Ovary (tissue), 9 donors: ENCODE measurements around the gene ANKRD34C. TPM values are rescaled to one million over a fixed set of nuclear protein-coding genes. Genes with fewer than 3 reads are reported as not detected.

Experiments
- DNase-seq, 5 donors: peaks; one replicate each; pipeline ENCODE4 v3.0.0-alpha.2; 2019 to 2020
- H3K27ac ChIP-seq, 2 donors: fragments of 200-600 bp; one replicate each; pipeline versions ENCODE4 v1.5.1 to v1.8.0; 2019 to 2022
- H3K27me3 ChIP-seq: fragments of 200-600 bp; one replicate; pipeline ENCODE4 v1.8.0; 2022
- H3K36me3 ChIP-seq: fragments of 200-600 bp; sonication (generic); one replicate; pipeline ENCODE4 v1.5.1; 2019
- H3K4me1 ChIP-seq: one replicate; pipeline ENCODE4 v1.8.1; 2013; ENCODE audit warnings: mild to moderate bottlenecking, moderate library complexity; ENCODE audit not compliant: insufficient read depth
- H3K4me3 ChIP-seq: fragments of 200-600 bp; sonication (generic); one replicate; pipeline ENCODE4 v1.5.1; 2017
- H3K9me3 ChIP-seq, 2 donors: fragments of 200-600 bp in 1 of 2; sonication (generic) in 1 of 2; one replicate each; pipeline versions ENCODE4 v1.5.1 to v1.8.1; 2013 to 2019; ENCODE audit warnings: mild to moderate bottlenecking in 1 of 2, moderate library complexity in 1 of 2
- EP300 ChIP-seq: sonication (generic); formaldehyde crosslinking; IDR thresholded peaks from one replicate; pipeline ENCODE4 v1.6.1; 2017; ENCODE audit warnings: antibody characterized with exemption
- POLR2A ChIP-seq: fragments of 450-650 bp; IDR thresholded peaks from one replicate; pipeline ENCODE4 v1.6.1; 2017; ENCODE audit warnings: antibody characterized with exemption, mild to moderate bottlenecking, moderate library complexity
- WGBS, 3 donors: extraction: QIAGEN DNeasy Blood & Tissue Kit in 1 of 3; methylation state at CpG; one replicate each; pipeline versions ENCODE4 v1.1.5 to v1.1.7; 2013 to 2017; 5-methylcytosine and 5-hydroxymethylcytosine counted together
- intact Hi-C, 4 donors: fragments of 100-400 bp; cut with DNase I; formaldehyde crosslinking; loops; one replicate each; pipeline versions ENCODE4 v1.11.0 to v1.15.1; 2022 to 2023
- polyA plus RNA-seq, 2 donors: library from polyadenylated mRNA; stranded (reverse); fragments of 200-250 nt in 1 of 2; fragments of 350-450 nt in 1 of 2; fragmentation: Illumina TruSeq in 1 of 2; extraction: RNeasy Lipid Tissue Mini Kit (QIAGEN cat#74804) in 1 of 2; gene quantifications; one replicate each; pipeline ENCODE4 v1.2.3, GENCODE V29; 2013 to 2014
- total RNA-seq, 7 donors: library from RNA; depleted of rRNA in 2 of 7; stranded (reverse); fragments of >200 nt in 2 of 7; fragmentation: NEBNext Ultra II Directional in 3 of 7; extraction: Animal tissue kit (Norgen Biotek cat#: 25700) in 3 of 7; gene quantifications; one replicate each; pipeline versions ENCODE4 v1.1.0 to v1.2.4, GENCODE V29; 2016 to 2023
- TF ChIP-seq, protein P1 (sequence below), 3 donors: fragments of 450-650 bp in 2 of 3; fragments of 200-600 bp in 1 of 3; IDR thresholded peaks; one replicate each; pipeline versions ENCODE4 v1.5.1 to v1.8.0; 2016 to 2022; ENCODE audit warnings: antibody characterized with exemption in 3 of 3, mild to moderate bottlenecking in 1 of 3
- donor health status: DM: no; HTN: no; CAD: no; lungs with moderate emphysema.
- donor health status: DM: no; HTN: no; CAD: no.
- donor health status: Bipolar disorder and iron deficiency.
- donor health status: DM: yes; HTN: yes; CAD: no.
- donor health status: DM: no; HTN: no; CAD: no.
- donor health status: DM: yes; HTN: yes; CAD: no.

Gene ANKRD34C
- total and polyA plus RNA-seq, 9 donors: 0.10 to 0.20 TPM; not detected in 7

DNA sequence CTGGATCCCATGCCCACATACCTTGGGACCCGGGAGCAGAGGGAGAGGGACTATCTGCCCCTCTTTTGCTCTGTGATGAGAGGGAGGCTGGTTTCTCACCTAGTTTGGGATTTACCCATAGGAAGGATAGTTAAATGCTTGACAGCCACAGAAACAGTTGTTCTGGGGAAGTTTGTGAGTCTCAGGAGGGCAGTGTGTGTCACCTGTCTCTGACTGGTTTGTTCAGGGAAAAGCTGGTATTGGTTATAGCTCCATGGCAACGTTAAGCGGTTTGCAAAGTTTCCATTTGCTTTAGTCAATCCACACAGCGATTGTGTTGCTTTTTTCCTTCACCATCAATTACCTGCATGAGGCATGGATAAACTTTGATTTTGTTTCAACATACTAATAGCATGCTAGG is 24.7 kb downstream of the ANKRD34C start:
- Histone ChIP-seq H3K4me3 (no peak overlapping the region), H3K4me1 (peaks cover 9% of the 10 kb centered on the region), H3K27me3 (no peaks in the 10 kb centered on the region), H3K9me3 (no peaks in the 10 kb centered on the region), H3K27ac (no peak overlapping the region), H3K36me3 (no peaks in the 10 kb centered on the region)
- no peak for DNase-seq
- intact Hi-C loops: no loop called here
- WGBS, 3 donors: 41 to 60% (median 52%) methylated on average over 4 of the region's 4 CpGs
- TF ChIP-seq, protein P1, sequence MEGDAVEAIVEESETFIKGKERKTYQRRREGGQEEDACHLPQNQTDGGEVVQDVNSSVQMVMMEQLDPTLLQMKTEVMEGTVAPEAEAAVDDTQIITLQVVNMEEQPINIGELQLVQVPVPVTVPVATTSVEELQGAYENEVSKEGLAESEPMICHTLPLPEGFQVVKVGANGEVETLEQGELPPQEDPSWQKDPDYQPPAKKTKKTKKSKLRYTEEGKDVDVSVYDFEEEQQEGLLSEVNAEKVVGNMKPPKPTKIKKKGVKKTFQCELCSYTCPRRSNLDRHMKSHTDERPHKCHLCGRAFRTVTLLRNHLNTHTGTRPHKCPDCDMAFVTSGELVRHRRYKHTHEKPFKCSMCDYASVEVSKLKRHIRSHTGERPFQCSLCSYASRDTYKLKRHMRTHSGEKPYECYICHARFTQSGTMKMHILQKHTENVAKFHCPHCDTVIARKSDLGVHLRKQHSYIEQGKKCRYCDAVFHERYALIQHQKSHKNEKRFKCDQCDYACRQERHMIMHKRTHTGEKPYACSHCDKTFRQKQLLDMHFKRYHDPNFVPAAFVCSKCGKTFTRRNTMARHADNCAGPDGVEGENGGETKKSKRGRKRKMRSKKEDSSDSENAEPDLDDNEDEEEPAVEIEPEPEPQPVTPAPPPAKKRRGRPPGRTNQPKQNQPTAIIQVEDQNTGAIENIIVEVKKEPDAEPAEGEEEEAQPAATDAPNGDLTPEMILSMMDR (IDR thresholded peaks at IDR 0.05): no peak
- TF ChIP-seq POLR2A: no peak
- TF ChIP-seq EP300: no peak

DNA sequence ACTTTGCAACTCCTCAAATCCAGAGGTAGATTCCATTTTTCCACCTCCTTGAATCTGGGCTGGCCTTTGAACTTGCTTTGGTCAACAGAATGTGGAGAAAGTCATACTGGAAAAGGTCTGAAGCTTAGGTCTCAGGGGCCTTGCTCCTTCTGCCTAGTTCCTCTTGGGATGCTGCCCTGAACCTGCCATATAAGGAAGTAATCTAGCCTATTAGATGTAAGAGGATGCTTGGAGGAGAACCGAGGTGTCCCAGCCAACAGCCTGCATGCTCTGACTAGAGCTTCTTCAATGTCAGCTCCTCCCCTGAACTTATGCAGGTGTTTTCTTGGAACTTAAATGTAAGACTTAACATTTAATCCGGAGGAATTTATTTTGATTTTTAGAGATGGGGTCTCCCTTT is 26.4 kb downstream of the ANKRD34C start:
- peaks cover 11% of the 10 kb centered on the region for H3K4me1 ChIP-seq
- intact Hi-C loops: no loop called here
- DNase-seq: no peak
- WGBS, 3 donors: 19 to 37% (median 30%) methylated on average over 2 of the region's 2 CpGs
- H3K4me3 ChIP-seq: no peak overlapping the region
- no peak overlapping the region for H3K27ac ChIP-seq
- TF ChIP-seq POLR2A: no peak
- H3K9me3 ChIP-seq: no peaks in the 10 kb centered on the region
- H3K36me3 ChIP-seq: no peaks in the 10 kb centered on the region
- H3K27me3 ChIP-seq: no peaks in the 10 kb centered on the region

DNA sequence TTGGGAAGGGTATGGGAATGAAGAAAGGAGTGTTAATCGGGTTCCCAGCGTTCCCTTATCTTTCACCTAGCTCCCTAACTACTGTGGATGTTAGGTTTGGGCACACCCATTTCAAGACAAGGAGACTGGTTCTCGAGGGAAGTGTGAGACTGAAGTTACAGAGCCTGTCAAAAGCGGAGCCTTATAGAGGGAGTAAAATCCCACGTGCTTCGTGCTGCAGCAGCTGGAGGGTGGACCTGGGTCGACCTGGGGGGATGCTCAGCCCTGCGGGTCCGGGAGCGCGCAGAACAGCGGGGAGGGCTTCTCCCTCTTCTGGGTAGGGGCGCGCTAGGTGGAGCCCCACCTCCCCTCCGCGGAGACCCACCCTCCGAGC is 28.1 kb downstream of the ANKRD34C start:
- H3K27me3 ChIP-seq: no peaks in the 10 kb centered on the region
- intact Hi-C loops: no loop called here
- H3K9me3 ChIP-seq: no peaks in the 10 kb centered on the region
- no peaks in the 10 kb centered on the region for H3K36me3 ChIP-seq
- peak overlapping the region; percentile 44 for H3K4me3 ChIP-seq
- no peak overlapping the region for H3K27ac ChIP-seq
- no peak for DNase-seq
- peaks cover 11% of the 10 kb centered on the region for H3K4me1 ChIP-seq
- no peak for TF ChIP-seq EP300
- no peak for TF ChIP-seq POLR2A
- TF ChIP-seq, protein P1 (IDR thresholded peaks at IDR 0.05): no peak
- 0% methylated on average over 6 to 16 of the region's 17 CpGs for WGBS, 3 donors

DNA sequence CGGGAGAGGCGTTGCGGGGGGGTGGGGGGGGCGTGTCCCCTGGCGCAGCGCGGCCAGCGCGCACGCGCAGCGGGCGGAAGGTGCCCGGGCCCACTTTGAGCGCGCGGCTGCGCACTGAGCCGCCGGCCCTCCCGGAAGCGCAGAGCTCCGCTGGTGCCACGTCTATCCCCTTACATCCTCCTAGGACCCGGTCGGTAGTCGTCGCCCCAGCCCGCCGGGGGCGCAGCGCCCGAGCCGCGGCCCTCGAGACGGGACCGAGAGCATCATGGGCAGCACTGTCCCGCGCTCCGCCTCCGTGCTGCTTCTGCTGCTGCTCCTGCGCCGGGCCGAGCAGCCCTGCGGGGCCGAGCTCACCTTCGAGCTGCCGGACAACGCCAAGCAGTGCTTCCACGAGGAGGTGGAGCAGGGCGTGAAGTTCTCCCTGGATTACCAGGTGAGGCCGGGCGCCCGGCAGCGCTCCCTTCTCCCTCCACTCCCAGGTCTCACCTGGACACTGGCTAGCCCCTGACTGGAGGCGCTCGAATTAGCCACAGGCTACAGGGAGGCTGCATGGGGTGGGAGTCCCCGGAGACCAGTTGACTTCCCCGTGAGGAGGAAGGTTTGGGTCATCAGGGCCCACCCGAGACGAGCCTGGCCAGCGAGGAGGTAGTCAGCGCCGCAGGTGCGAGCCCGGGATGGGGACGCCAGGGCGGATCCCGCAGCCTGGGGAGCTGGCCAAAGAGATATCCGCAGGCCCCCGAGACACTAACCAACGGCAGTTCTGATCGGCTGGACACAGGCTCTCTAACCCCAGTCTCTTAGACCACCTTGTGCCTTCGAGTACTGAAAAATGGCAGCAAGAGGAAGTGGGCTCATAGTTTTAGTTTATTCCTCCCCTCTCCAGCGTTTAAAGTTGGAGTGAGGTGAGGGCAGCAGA is 28.7 kb downstream of the ANKRD34C start, which contains the start of gene TMED3:
Gene TMED3, plus strand, starts transcription at position 128 of the 916 bp plus-strand sequence. Its CDS starts 138 bp downstream, at position 266.
- Histone ChIP-seq H3K27me3 (no peaks in the 10 kb centered on the region), H3K27ac (no peak within 1 kb of the TSS), H3K9me3 (no peaks in the 10 kb centered on the region), H3K36me3 (no peaks in the 10 kb centered on the region), H3K4me1 (peaks cover 11% of the 10 kb centered on the region), H3K4me3 (peak within 1 kb of the TSS; percentile 44)
- intact Hi-C loops: no loop called here
- peak; percentile 43 to 82 (median 68) for DNase-seq
- WGBS, 3 donors: 0 to 2% (median 1%) methylated on average over 32 to 71 of the region's 76 CpGs
- TF ChIP-seq, protein P1 (IDR thresholded peaks at IDR 0.05): no peak

DNA sequence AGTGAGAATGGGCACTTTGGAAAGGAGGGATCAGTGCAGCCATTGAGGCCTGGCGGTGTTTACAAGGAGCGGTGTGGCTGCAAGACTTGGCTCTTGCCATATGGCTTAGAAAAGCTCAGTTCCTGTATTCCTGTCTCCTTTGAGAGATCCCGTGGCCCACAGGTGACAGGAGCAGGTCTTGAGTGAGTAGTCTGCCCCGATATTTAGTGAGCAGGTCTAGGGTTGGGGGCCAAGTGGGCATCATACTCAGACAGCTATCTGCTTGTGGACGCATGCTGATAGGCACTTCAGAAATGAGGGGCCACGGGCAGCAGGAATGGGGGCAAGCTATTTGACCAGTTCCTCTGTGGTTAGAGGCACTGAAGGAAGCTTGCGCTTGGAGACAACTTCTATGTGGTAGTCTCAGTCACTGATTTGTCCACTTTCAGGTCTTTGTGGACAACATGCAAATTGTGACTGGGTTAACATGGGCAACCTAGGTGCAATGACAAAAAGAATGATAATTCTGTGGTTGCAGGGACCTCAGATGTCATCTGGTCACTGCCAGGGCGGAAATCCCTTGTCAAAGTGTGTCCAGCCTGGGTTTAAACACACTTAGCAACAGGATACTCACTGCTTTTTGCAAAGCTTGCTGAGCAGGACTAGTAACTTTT is 29.5 kb downstream of the ANKRD34C start:
- H3K9me3 ChIP-seq: no peaks in the 10 kb centered on the region
- intact Hi-C loops: no loop called here
- no peak overlapping the region for H3K27ac ChIP-seq
- WGBS, 3 donors: 64 to 71% (median 68%) methylated on average over 8 of the region's 8 CpGs
- H3K36me3 ChIP-seq: no peaks in the 10 kb centered on the region
- no peak for TF ChIP-seq POLR2A
- TF ChIP-seq, protein P1 (IDR thresholded peaks at IDR 0.05): no peak
- TF ChIP-seq EP300: no peak
- H3K4me1 ChIP-seq: peaks cover 11% of the 10 kb centered on the region
- DNase-seq: no peak
- no peaks in the 10 kb centered on the region for H3K27me3 ChIP-seq
- peak overlapping the region; percentile 44 for H3K4me3 ChIP-seq
